Measurements from ENCODE around the gene C1QL2.

The C1QL2 gene

GRCh38 chr2:119158563-119159347, at the start of gene C1QL2:
C1QL2 (minus strand) TSS chr2:119158751; CDS start chr2:119158269, 482 bp downstream.
- no peak for DNase-seq (ENCODE audit: low spot score)

DNA sequence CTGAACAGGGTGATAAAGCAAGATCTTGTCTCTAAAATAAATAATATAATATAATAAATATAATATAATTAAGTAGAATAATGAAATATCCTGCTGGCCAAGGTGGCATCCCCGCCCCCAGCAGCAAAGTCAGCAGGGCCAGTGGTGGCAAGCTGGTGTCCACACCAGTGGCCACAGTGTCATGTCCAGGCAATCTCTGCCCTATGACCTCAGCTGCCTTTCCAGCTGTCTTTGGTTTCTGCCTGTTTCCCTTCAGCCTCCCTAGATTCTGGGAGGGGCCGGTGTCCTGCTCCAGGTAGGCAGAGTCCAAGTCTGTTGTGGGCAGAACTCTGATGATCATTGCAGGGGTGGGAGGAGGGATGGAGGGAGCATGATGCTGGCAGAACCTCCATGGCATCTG, 48.9 kb upstream of the C1QL2 start:
- no peak for DNase-seq (ENCODE audit: low spot score)

DNA sequence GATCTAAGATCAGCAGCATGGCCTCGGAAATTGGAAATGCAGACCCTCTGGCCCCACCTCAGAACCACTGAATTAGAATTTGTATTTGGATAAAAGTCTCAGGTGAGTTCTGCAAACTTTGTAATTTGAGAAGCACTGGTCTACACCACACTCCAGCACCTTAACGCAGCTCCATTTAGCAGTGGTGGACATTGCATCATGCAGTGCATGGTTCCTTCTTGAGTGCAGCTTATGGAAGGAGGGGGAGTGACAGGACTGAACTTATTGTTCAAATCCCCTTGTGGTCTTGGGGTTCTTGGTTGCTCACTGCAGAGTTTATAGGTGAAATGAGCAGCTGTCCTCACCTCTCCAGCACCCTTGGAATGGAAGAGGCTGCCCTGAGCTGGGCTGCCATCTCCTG, 47.6 kb upstream of the C1QL2 start:
- no peak for DNase-seq (ENCODE audit: low spot score)

GRCh38 chr2:119205001-119205706, 46.6 kb upstream of the C1QL2 start:
- DNase-seq (ENCODE audit: low spot score) = no peak

GRCh38 chr2:119204525-119204924, 46.0 kb upstream of the C1QL2 start:
- no peak for DNase-seq (ENCODE audit: low spot score)

DNA sequence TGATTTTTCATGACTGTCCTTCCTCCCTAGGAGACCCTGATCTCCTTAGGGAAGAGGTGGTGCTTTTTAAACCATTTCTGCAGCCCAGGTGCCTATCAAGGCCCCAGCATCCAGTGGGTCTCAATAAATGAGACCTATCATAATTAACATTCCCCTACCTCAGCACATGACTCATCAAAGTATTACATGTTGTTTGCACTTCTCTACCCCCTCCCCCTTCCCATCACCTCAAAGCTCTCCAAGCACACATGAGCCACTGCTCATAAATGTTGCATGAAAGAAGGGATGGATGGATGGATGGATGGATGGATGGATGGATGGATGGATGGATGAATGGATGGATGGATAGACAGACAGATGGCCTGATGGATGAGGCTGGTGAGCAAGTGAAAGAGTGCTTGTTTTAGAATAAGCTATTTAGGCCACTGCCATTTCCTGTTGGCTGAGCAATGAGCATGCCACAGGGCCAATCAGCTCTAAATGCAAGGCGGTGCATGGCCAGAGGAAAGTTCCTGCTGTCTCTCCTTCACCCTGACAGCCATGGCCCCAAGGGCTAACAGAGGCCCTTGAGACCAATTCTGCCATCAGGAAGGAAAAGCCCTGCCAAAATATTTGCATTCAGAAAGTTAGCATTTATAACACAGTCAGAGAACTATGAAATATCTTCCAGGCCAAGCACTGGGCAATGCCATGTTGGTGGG, 44.2 kb upstream of the C1QL2 start:
- DNase-seq (ENCODE audit: low spot score) = no peak

- DNase-seq (ENCODE audit: low spot score) = no peak
Observed at GRCh38 chr2:119201815-119202214, 43.3 kb upstream of the C1QL2 start.

GRCh38 chr2:119198240-119198840, 39.8 kb upstream of the C1QL2 start:
- no peak for DNase-seq (ENCODE audit: low spot score)

- no peak for DNase-seq (ENCODE audit: low spot score)
Observed at GRCh38 chr2:119197529-119198239, 39.1 kb upstream of the C1QL2 start.

- no peak for DNase-seq (ENCODE audit: low spot score)
Observed at GRCh38 chr2:119197126-119197405, 38.5 kb upstream of the C1QL2 start.

DNA sequence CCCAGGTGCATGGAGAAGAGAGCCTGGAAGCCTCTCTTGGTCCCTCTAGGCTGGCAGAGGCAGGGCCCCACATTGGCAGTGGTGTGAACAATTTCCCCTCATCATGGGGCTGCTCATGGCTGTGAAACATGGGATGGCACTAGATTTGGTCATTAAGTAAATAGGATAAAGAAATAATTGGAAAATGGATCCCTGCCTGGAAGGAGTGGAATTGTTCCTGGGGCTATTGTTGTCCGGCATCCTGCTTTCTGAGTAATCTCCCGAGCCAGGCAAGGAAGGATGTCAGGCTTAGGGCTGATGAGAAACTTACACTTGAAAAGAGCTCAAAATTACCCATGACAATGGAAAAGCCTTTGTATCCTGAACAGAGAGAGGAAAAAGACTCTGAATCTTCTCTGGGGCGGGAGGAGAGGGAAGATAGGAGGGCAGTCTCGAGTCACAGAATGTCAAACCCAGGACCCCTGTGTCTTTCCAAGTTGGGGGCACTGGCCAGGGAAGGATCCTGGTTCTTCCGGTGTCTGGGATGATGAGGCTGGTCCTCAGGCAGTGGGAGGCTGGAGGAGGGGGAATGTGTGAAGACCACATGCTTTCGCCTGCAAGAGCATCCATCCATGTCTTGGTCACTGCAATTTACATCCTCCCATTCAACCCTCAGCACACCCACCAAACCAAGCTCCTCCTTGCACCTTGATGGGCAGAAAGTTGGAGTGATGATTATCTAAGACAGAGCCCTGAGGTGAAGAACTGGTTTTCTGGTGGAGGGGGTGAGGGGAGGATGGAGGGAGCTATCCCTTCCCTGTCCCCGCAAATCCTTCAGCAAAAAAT, 38.0 kb upstream of the C1QL2 start:
- DNase-seq (ENCODE audit: low spot score) = no peak

- DNase-seq (ENCODE audit: low spot score) = no peak
Observed at GRCh38 chr2:119195887-119196286, 37.3 kb upstream of the C1QL2 start.

DNA sequence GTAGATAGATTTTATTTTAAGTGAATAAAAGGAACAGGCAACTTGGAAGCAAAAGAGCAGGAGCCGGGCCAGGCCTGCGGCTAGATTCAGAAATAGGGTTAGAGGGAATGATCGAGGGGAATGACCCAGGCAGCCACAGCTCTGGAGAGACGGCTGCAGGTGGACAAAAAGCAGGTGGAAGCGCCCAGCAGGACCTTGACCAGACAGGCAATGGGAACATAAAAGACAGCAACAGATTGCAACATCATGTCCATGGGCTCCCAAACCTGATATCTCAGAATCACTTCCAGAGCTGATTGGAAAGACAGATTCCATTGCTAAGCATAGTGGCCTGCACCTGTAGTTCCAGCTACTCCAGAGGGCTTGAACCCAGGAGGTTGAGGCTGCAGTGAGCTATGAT, 36.5 kb upstream of the C1QL2 start:
- no peak for DNase-seq (ENCODE audit: low spot score)

GRCh38 chr2:119192893-119193292, 34.3 kb upstream of the C1QL2 start:
- DNase-seq (ENCODE audit: low spot score) = no peak

DNA sequence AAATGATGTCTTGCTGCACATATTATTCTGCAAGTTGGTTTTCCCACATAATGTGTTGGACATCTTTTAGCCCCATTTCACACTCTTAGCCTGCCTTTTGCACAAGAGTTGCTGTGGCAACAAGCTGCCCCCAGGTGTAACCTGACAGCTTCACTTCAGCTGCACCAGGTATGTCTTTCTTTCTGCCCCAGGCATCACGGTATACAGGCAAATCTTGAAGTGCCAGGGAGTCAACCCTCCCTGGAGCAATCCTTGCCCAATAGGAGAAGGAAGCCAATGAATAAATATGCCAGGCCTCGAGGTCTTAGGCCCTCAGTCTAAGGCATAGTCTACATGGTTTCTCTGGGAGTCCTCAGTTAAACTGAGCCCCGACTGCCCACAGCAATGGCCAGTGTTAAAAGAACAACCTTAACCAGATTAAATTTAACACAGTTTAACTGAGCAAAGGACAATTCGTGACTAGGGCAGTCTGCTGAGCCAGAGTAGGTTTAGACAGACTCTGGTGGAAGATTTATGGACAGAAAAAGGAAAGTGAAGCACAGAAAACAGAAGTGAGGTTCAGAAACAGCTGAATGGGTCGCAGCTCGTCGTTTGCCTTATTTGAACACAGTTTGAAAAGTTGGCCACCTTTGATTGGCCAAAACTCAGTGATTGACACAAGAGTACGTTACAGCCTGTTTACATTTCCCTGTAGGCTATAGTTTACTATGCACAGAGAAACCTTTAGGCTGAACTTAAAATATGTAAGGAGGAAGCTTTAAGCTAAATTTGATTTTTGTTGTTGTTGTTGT, 32.0 kb upstream of the C1QL2 start:
- no peak for DNase-seq (ENCODE audit: low spot score)

DNA sequence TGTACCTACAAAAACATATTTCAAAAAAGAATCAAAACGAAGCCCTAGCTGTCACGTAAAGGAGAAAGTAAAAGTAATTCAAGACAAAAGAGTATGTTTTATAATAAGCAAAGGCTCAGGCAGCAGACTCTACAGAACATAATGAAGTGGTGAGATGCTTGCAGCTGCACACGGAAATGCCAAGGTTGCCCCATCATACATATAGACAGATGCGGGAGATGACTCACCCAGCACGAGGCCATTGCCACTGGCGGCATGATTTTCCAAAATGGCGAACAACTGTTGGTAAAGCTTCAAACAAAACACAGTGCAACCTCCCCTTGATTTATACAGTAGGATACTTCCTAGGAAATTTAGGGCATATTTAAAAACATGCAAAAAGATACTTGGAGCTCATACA, 26.0 kb upstream of the C1QL2 start:
- DNase-seq (ENCODE audit: low spot score) = peak; percentile 85

- DNase-seq (ENCODE audit: low spot score) = no peak
Observed at GRCh38 chr2:119181791-119182445, 23.4 kb upstream of the C1QL2 start.

DNA sequence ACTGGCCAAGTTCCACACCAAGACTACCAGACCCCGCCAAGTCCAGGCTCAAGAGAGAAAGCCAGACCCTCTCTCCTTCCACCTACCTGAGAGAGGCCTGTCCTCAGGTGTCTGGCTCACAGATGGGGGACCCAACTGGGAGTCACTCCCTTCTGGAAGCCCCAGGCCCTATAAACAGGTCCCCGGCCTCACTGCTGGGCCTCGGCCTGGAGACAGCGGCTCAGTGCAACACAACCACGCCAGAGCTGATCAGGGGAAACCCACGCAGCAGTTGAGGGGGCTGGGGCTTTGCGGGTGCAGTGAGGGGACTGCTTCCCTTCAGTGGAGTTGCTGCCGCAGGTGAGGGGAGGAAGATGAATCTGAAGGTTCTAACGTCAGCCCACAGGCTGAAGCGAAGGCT, 22.8 kb upstream of the C1QL2 start:
- DNase-seq (ENCODE audit: low spot score) = no peak

DNA sequence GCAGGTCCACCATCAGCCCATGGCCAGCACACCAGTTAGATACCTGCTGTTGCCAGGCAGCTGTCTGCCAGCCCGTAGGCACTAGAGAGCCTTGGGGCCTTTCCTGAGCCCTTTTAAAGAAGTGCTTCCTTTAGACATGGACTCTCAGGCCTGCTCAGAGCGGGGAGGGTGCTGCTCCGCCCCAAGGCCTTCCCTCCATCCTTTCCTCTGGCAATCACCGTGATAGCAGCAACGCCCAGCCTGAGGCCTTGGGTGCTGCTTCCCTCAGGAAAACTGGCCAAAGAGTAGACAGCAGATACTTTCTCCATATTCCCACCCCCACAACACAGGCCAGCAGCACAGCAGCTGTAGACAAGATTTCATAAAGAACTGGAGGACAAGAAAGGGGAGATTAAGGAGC, 22.3 kb upstream of the C1QL2 start:
- DNase-seq (ENCODE audit: low spot score) = no peak

DNA sequence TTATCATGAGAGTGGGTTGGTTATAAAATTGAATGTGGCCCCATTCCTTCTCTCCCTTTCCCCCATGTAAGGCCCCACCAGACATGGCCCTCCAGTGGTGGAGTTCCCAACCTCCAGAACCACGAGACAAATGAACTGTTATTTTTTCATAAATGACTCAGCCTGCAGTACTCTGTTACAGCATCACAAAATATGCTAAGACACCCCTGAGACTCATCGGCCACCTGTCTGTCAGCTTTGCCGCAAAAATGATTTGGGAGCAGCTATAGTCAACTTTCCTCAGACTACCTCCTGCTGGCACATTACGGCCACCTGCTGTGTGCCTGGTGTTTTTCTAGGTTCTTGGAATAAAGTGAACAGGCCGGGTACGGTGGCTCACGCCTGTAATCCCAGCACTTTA, 21.4 kb upstream of the C1QL2 start:
- no peak for DNase-seq (ENCODE audit: low spot score)
